OCI-LY7 (cell line): ENCODE measurements around the gene GSG1L. TPM values are rescaled to one million over a fixed set of nuclear protein-coding genes. Genes with fewer than 3 reads are reported as not detected.

ENCODE experiments used
- BruUV-seq: library from RNA; stranded (reverse); fragments of 400-500 nt; replicated peaks from 2 replicates; lab custom pipeline; 2021; lab: Mats Ljungman, UMichigan
- CTCF ChIA-PET: fragments of 300-600 bp; sonication (Branson Sonifier 250); formaldehyde crosslinking; loops from one replicate; lab custom pipeline; 2022; ENCODE audit warnings: antibody characterized with exemption; ENCODE audit not compliant: unreplicated experiment; lab: Charles Lee
- POLR2A ChIA-PET: fragments of 300-600 bp; sonication (Branson Sonifier 250); formaldehyde crosslinking; loops from one replicate; lab custom pipeline; 2022; ENCODE audit warnings: antibody characterized with exemption; lab: Charles Lee
- DNase-seq: peaks from one replicate; pipeline ENCODE4 v3.0.0-alpha.2; 2015; ENCODE audit warnings: low spot score
- H2AFZ ChIP-seq: fragments of 200-600 bp; sonication (generic), shearing (Covaris generic); 2 replicates; pipeline ENCODE4 v1.6.1; 2014; ENCODE audit warnings: mild to moderate bottlenecking, antibody characterized with exemption, low read length, moderate library complexity
- H3K27ac ChIP-seq: fragments of 200-600 bp; sonication (generic); 2 replicates; pipeline ENCODE4 v1.5.1; 2014; ENCODE audit warnings: mixed run types, low read depth, mild to moderate bottlenecking, moderate library complexity, low read length, inconsistent platforms; ENCODE audit not compliant: poor library complexity, severe bottlenecking
- H3K36me3 ChIP-seq: fragments of 200-600 bp; sonication (generic); 2 replicates; pipeline ENCODE4 v1.6.1; 2014; ENCODE audit warnings: mild to moderate bottlenecking, antibody characterized with exemption, low read length, moderate library complexity, mixed read lengths; ENCODE audit not compliant: insufficient read depth
- H3K4me1 ChIP-seq: fragments of 200-600 bp; sonication (generic); 2 replicates; pipeline ENCODE4 v1.5.1; 2014; ENCODE audit warnings: mild to moderate bottlenecking, low read length; ENCODE audit not compliant: insufficient read depth, poor library complexity, severe bottlenecking
- H3K4me2 ChIP-seq: fragments of 200-600 bp; sonication (generic); 2 replicates; pipeline ENCODE4 v1.6.1; 2014; ENCODE audit warnings: mild to moderate bottlenecking, low read length
- H3K4me3 ChIP-seq: fragments of 200-600 bp; sonication (generic); 2 replicates; pipeline ENCODE4 v1.5.1; 2014; ENCODE audit warnings: mild to moderate bottlenecking, low read depth, low read length; ENCODE audit not compliant: poor library complexity, severe bottlenecking
- H3K79me2 ChIP-seq: fragments of 200-600 bp; sonication (generic); 2 replicates; pipeline ENCODE4 v1.6.1; 2016; ENCODE audit warnings: low read depth, mild to moderate bottlenecking, low read length, moderate library complexity, mixed read lengths; ENCODE audit not compliant: insufficient read depth
- H3K9me2 ChIP-seq: fragments of 200-600 bp; sonication (generic); 2 replicates; pipeline ENCODE4 v1.6.1; 2016; ENCODE audit warnings: mild to moderate bottlenecking, low read length, mixed read lengths; ENCODE audit not compliant: insufficient read depth
- H3K9me3 ChIP-seq: fragments of 200-600 bp; sonication (generic); 2 replicates; pipeline ENCODE4 v1.6.1; 2014; ENCODE audit warnings: mild to moderate bottlenecking, mixed run types, low read length, mixed read lengths
- H4K20me1 ChIP-seq: fragments of 200-600 bp; sonication (generic); 2 replicates; pipeline ENCODE4 v1.6.1; 2014; ENCODE audit warnings: mild to moderate bottlenecking, antibody characterized with exemption, low read length, moderate library complexity, mixed read lengths; ENCODE audit not compliant: insufficient read depth
- EZH2phosphoT487 ChIP-seq: fragments of 200-600 bp; sonication (generic); IDR thresholded peaks from 2 replicates; pipeline ENCODE4 v1.6.1; 2018; ENCODE audit warnings: low read depth, borderline replicate concordance, mild to moderate bottlenecking, mixed run types, antibody characterized with exemption, low read length, moderate library complexity, mixed read lengths
- intact Hi-C: fragments of 100-400 bp; cut with micrococcal nuclease; formaldehyde crosslinking; loops from one replicate; pipeline ENCODE4 v1.10.0; 2022; ENCODE audit not compliant: unreplicated experiment
- total RNA-seq, 2 experiments: library from RNA; depleted of rRNA in 1 of 2; stranded (reverse); fragments of >200 nt in 1 of 2; shearing (Covaris generic) in 1 of 2; gene quantifications; 2 replicates each; pipeline ENCODE4 v1.2.3, GENCODE V29; 2014 to 2022
- TF ChIP-seq, protein P1 (sequence below): fragments of 200-600 bp; sonication (generic); conservative IDR thresholded peaks from 2 replicates; pipeline ENCODE4 v1.5.1; 2014; ENCODE audit warnings: mild to moderate bottlenecking, antibody characterized with exemption, low read length, moderate library complexity, mixed read lengths

Gene GSG1L
- total RNA-seq, 2 experiments from 2014 or later, result not detected

DNA sequence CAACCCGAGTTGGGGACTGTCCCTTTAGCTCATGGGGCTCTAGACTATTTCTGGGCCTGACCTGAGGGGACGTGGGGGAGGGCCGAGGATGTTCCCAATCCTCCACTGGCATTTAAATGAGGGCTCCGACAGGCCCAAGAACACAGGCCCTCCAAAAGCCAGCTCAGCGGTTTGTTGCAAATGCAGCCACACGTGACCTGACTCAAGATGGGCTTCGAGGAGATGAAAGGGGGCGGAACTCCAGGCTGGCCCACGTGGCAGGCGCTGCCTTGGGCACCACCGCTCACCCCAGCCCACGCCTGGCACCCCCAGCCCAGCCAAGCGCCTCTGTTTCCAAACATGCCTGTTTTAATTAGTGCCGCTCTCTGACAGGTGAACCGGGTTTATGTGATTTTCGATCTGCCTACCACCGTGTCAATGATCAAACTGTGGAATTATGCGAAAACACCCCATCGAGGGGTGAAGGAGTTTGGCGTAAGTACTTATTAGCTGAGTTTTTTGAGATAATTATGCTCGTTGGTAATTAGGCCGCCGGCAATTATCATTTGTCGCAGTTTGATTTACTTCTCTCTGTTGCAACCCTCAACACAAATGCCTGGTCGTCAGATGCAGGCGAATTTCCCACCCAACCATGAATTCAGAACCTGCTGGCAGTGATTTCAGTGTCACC lies 286.8 kb downstream of the GSG1L start:
- TF ChIP-seq, protein P1, sequence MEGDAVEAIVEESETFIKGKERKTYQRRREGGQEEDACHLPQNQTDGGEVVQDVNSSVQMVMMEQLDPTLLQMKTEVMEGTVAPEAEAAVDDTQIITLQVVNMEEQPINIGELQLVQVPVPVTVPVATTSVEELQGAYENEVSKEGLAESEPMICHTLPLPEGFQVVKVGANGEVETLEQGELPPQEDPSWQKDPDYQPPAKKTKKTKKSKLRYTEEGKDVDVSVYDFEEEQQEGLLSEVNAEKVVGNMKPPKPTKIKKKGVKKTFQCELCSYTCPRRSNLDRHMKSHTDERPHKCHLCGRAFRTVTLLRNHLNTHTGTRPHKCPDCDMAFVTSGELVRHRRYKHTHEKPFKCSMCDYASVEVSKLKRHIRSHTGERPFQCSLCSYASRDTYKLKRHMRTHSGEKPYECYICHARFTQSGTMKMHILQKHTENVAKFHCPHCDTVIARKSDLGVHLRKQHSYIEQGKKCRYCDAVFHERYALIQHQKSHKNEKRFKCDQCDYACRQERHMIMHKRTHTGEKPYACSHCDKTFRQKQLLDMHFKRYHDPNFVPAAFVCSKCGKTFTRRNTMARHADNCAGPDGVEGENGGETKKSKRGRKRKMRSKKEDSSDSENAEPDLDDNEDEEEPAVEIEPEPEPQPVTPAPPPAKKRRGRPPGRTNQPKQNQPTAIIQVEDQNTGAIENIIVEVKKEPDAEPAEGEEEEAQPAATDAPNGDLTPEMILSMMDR, result no peak
- no peak for TF ChIP-seq EZH2phosphoT487
- no peak for DNase-seq
- ChIA-PET CTCF (no interaction called here), POLR2A (no interaction called here)
- no peaks in the 10 kb centered on the region for H3K9me3 ChIP-seq
- H2AFZ ChIP-seq, result no peak overlapping the region
- no TSS peak for BruUV-seq
- no peaks in the 10 kb centered on the region for H3K9me2 ChIP-seq
- no peak overlapping the region for H3K4me3 ChIP-seq
- no peaks in the 10 kb centered on the region for H3K79me2 ChIP-seq
- intact Hi-C loops, result no loop called here
- H4K20me1 ChIP-seq, result no peaks in the 10 kb centered on the region
- no peak overlapping the region for H3K4me2 ChIP-seq
- H3K36me3 ChIP-seq, result no peaks in the 10 kb centered on the region
- no peak overlapping the region for H3K27ac ChIP-seq
- H3K4me1 ChIP-seq, result no peaks in the 10 kb centered on the region

GRCh38 chr16:27775254-27775653 lies 288.3 kb downstream of the GSG1L start:
- H3K9me2 ChIP-seq, result no peaks in the 10 kb centered on the region
- no TSS peak for BruUV-seq
- H3K79me2 ChIP-seq, result no peaks in the 10 kb centered on the region
- H4K20me1 ChIP-seq, result no peaks in the 10 kb centered on the region
- no peaks in the 10 kb centered on the region for H3K36me3 ChIP-seq
- ChIA-PET POLR2A (no interaction called here), CTCF (no interaction called here)
- TF ChIP-seq EZH2phosphoT487, result no peak
- TF ChIP-seq, protein P1, result no peak
- H3K27ac ChIP-seq, result no peak overlapping the region
- intact Hi-C loops, result no loop called here
- no peaks in the 10 kb centered on the region for H3K4me1 ChIP-seq
- H3K9me3 ChIP-seq, result no peaks in the 10 kb centered on the region
- no peak for DNase-seq
- H2AFZ ChIP-seq, result no peak overlapping the region
- H3K4me2 ChIP-seq, result no peak overlapping the region
- no peak overlapping the region for H3K4me3 ChIP-seq

GRCh38 chr16:27774779-27775178 lies 288.7 kb downstream of the GSG1L start:
- BruUV-seq, result no TSS peak
- no peak overlapping the region for H3K27ac ChIP-seq
- POLR2A ChIA-PET, result no interaction called here

More at GRCh38 chr16:27774779-27775178, 288.7 kb downstream of the GSG1L start:
- Histone ChIP-seq H3K4me2 (no peak overlapping the region), H3K36me3 (no peaks in the 10 kb centered on the region), H3K79me2 (no peaks in the 10 kb centered on the region), H3K9me2 (no peaks in the 10 kb centered on the region), H4K20me1 (no peaks in the 10 kb centered on the region), H2AFZ (no peak overlapping the region), H3K4me3 (no peak overlapping the region), H3K9me3 (no peaks in the 10 kb centered on the region), H3K4me1 (no peaks in the 10 kb centered on the region)
- TF ChIP-seq EZH2phosphoT487, result no peak
- TF ChIP-seq, protein P1, result no peak
- no peak for DNase-seq
- intact Hi-C loops, result no loop called here
- CTCF ChIA-PET, result no interaction called here
